Adrenal gland (tissue), 12 donors: ENCODE data around the gene ATRAID. TPM values are rescaled to one million over a fixed set of nuclear protein-coding genes. Genes with fewer than 3 reads are reported as not detected.

Experiments used
- DNase-seq, 7 donors: peaks; one replicate each; pipeline ENCODE4 v3.0.0-alpha.2; 2019 to 2020
- H3K27ac ChIP-seq, 5 donors: fragments of 200-600 bp; sonication (generic) in 4 of 5; 1 replicate in 3 of 5; 2 replicates in 2 of 5; pipeline versions ENCODE4 v1.5.1 to v1.8.0; 2016 to 2020; ENCODE audit warnings: mild to moderate bottlenecking in 1 of 5
- H3K27me3 ChIP-seq: fragments of 200-600 bp; 2 replicates; pipeline ENCODE4 v1.8.0; 2021
- H3K36me3 ChIP-seq, 2 donors: fragments of 200-600 bp; replicated peaks in 1 of 2; 1 replicate in 1 of 2; 2 replicates in 1 of 2; pipeline versions ENCODE4 v1.5.1 to v1.8.0; 2018 to 2022
- H3K4me1 ChIP-seq, 2 donors: fragments of 200-600 bp; replicated peaks in 1 of 2; 1 replicate in 1 of 2; 2 replicates in 1 of 2; pipeline versions ENCODE4 v1.5.1 to v1.8.0; 2018 to 2021
- H3K4me3 ChIP-seq, 4 donors: fragments of 200-600 bp; sonication (generic) in 3 of 4; one replicate each; pipeline ENCODE4 v1.5.1; 2016 to 2018
- H3K9me3 ChIP-seq, 3 donors: fragments of 200-600 bp; sonication (generic) in 1 of 3; replicated peaks in 1 of 3; 1 replicate in 2 of 3; 2 replicates in 1 of 3; pipeline versions ENCODE4 v1.5.1 to v1.8.0; 2016 to 2021
- POLR2A ChIP-seq, 2 donors: fragments of 450-650 bp; IDR thresholded peaks; one replicate each; pipeline ENCODE4 v1.6.1; 2017; ENCODE audit warnings: antibody characterized with exemption in 2 of 2, mild to moderate bottlenecking in 2 of 2, moderate library complexity in 1 of 2
- WGBS, 4 donors: extraction: QIAGEN DNeasy Blood & Tissue Kit in 2 of 4; methylation state at CpG; one replicate each; pipeline versions ENCODE4 v1.1.5 to v1.1.7; 2013 to 2017; 5-methylcytosine and 5-hydroxymethylcytosine counted together
- intact Hi-C, 2 donors: fragments of 100-400 bp; cut with DNase I; formaldehyde crosslinking; loops; one replicate each; pipeline versions ENCODE4 v1.14.1 to v1.15.0; 2022 to 2023
- polyA plus RNA-seq, 3 donors: library from polyadenylated mRNA; stranded (reverse); fragments of 200-250 nt in 2 of 3; fragments of 350-450 nt in 1 of 3; fragmentation: Illumina TruSeq in 1 of 3; extraction: RNeasy Lipid Tissue Mini Kit (QIAGEN cat#74804) in 1 of 3; gene quantifications; one replicate each; pipeline ENCODE4 v1.2.3, GENCODE V29; 2013 to 2014
- total RNA-seq, 9 donors: library from RNA; depleted of rRNA in 4 of 9; stranded (reverse); fragments of >200 nt in 4 of 9; fragments of 120-200 nt in 1 of 9; fragmentation: NEBNext Ultra II Directional in 1 of 9; extraction: Animal tissue kit (Norgen Biotek cat#: 25700) in 1 of 9; gene quantifications; one replicate each; pipeline versions ENCODE4 v1.1.0 to v1.2.4, GENCODE V29; 2013 to 2023
- TF ChIP-seq, protein P1 (sequence below), 6 experiments: fragments of 450-650 bp in 4 of 6; fragments of 200-600 bp in 2 of 6; sonication (generic) in 1 of 6; IDR thresholded peaks; 1 replicate in 5 of 6; 2 replicates in 1 of 6; pipeline versions ENCODE4 v1.5.1 to v1.8.0; 2016 to 2021; ENCODE audit warnings: antibody characterized with exemption in 6 of 6, mild to moderate bottlenecking in 2 of 6, moderate library complexity in 1 of 6
- donor health status: healthy with polysubstance abuse.
- donor health status: Bipolar disorder and iron deficiency.
- donor health status: DM: yes; HTN: yes; CAD: no.
- donor health status: DM: no; HTN: no; CAD: no.
- donor health status: DM: no; HTN: no; CAD: no.
- donor health status: DM: yes; HTN: yes; CAD: no.

The ATRAID gene
- total and polyA plus RNA-seq, 12 donors, result 124 to 292 (median 169) TPM

DNA sequence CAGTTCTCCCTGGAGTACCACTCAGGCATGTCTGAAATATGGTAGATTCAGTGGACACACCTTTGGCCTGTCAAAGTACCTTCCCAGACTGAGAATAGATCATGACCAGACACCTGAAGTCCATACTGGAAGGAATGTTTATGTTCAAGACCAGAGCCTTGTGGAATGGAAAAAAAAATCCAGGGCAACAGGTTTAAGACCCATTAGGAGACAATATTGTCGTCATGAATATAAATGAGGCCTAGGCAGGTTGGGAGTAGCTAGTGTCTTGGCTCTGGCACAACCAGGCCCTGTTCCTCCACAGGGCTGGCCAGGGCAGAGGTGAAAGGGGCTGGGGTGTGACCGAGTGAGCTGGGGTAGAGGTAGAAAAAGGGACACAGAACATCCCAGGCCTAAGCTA lies 13.2 kb upstream of the ATRAID start:
- no peak for DNase-seq
- WGBS, 4 donors, result 72 to 85% (median 81%) methylated on average over 2 of the region's 2 CpGs
- no peak overlapping the region for H3K27ac ChIP-seq
- peaks cover 0 to 13% of the 10 kb centered on the region in 2 donors for H3K36me3 ChIP-seq
- H3K27me3 ChIP-seq, result no peaks in the 10 kb centered on the region
- H3K9me3 ChIP-seq, result no peaks in the 10 kb centered on the region
- no peak overlapping the region for H3K4me3 ChIP-seq
- intact Hi-C loops, result no loop called here
- no peaks in the 10 kb centered on the region for H3K4me1 ChIP-seq
- TF ChIP-seq POLR2A (IDR thresholded peaks at IDR 0.05), result no peak
- TF ChIP-seq, protein P1, sequence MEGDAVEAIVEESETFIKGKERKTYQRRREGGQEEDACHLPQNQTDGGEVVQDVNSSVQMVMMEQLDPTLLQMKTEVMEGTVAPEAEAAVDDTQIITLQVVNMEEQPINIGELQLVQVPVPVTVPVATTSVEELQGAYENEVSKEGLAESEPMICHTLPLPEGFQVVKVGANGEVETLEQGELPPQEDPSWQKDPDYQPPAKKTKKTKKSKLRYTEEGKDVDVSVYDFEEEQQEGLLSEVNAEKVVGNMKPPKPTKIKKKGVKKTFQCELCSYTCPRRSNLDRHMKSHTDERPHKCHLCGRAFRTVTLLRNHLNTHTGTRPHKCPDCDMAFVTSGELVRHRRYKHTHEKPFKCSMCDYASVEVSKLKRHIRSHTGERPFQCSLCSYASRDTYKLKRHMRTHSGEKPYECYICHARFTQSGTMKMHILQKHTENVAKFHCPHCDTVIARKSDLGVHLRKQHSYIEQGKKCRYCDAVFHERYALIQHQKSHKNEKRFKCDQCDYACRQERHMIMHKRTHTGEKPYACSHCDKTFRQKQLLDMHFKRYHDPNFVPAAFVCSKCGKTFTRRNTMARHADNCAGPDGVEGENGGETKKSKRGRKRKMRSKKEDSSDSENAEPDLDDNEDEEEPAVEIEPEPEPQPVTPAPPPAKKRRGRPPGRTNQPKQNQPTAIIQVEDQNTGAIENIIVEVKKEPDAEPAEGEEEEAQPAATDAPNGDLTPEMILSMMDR (IDR thresholded peaks at IDR 0.05), result no peak

DNA sequence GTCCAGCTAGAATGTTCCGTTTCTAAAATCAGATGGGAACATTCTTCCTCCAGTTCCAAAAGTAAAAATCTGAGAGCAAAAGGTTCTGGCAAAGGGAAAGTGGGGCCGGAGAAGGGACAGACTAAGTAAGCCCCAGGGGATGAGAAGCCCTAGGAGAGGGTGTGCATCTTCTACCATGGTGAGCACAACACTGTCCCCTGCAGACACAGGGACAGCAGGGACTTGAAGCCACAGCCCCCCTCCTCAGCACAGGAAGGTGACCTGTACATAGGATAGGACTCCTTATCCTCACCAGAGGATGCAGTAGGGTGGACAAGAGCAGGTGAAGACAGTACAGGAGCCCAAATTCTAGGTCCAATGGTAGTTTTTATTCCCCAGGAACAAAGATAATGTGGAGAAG lies 12.6 kb upstream of the ATRAID start:
- no peak overlapping the region for H3K4me3 ChIP-seq
- H3K4me1 ChIP-seq, result no peaks in the 10 kb centered on the region
- peaks cover 0 to 19% of the 10 kb centered on the region in 2 donors for H3K36me3 ChIP-seq
- WGBS, 4 donors, result 70 to 91% (median 88%) methylated on average over 2 of the region's 2 CpGs
- no peaks in the 10 kb centered on the region for H3K9me3 ChIP-seq
- no peak for DNase-seq
- intact Hi-C loops, result no loop called here
- H3K27me3 ChIP-seq, result no peaks in the 10 kb centered on the region
- TF ChIP-seq POLR2A (IDR thresholded peaks at IDR 0.05), result no peak
- TF ChIP-seq, protein P1 (IDR thresholded peaks at IDR 0.05), result no peak
- no peak overlapping the region for H3K27ac ChIP-seq

DNA sequence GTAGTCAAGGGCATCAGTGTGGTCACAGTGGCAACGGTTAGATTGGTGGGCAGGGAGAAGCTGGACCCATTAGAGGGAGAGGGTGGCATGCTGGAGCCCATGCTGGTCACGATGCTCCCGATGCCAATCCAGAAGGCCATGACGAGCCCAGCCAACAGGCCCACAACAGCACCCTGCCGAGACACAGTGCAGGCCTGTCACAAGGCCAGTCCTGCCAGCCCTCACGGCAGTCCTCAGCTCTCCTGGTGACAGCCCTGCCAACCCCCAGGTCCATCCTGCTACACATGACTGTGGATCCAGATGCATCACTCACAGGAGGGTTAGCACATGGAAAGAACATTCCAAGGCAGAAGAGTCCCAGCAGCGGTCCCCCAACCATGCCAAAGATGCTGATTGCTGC lies 10.2 kb upstream of the ATRAID start:
- WGBS, 4 donors, result 92 to 100% (median 94%) methylated on average over 2 to 7 of the region's 7 CpGs
- no peak overlapping the region for H3K27ac ChIP-seq
- no peak overlapping the region for H3K4me3 ChIP-seq
- DNase-seq, result no peak
- H3K36me3 ChIP-seq, result peaks cover 0 to 38% of the 10 kb centered on the region in 2 donors
- intact Hi-C loops, result no loop called here
- H3K27me3 ChIP-seq, result no peaks in the 10 kb centered on the region
- no peaks in the 10 kb centered on the region for H3K9me3 ChIP-seq
- H3K4me1 ChIP-seq, result no peaks in the 10 kb centered on the region
- TF ChIP-seq, protein P1 (IDR thresholded peaks at IDR 0.05), result no peak
- no peak for TF ChIP-seq POLR2A (IDR thresholded peaks at IDR 0.05)

DNA sequence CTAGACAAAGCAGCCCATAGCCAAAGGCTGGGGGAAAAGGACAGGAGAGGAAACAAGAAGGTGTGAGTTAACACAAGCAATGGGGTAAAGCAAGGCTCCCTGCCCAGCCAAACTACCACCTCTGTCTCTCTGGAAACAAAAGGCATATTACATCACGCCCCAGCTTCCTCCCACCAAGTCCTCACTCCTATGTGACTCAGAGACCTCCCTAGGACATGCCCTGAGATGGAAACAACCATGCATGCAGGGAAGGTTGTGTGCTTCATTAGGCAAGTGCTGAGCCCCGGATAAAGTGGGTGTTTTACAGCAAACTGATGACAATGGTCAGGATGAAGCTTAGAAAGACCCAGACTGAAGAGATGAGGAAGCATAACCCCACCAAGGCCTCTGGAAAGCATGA lies 9.0 kb upstream of the ATRAID start:
- no peaks in the 10 kb centered on the region for H3K4me1 ChIP-seq
- no peaks in the 10 kb centered on the region for H3K27me3 ChIP-seq
- no peaks in the 10 kb centered on the region for H3K9me3 ChIP-seq
- no peak overlapping the region for H3K4me3 ChIP-seq
- no peak overlapping the region for H3K27ac ChIP-seq
- intact Hi-C loops, result no loop called here
- TF ChIP-seq, protein P1 (IDR thresholded peaks at IDR 0.05), result no peak
- no peak for TF ChIP-seq POLR2A (IDR thresholded peaks at IDR 0.05)
- DNase-seq, result no peak
- 79 to 92% (median 89%) methylated on average over 2 of the region's 2 CpGs for WGBS, 4 donors
- peaks cover 0 to 49% of the 10 kb centered on the region in 2 donors for H3K36me3 ChIP-seq
